NCI-H2029 (cell line): ENCODE measurements around the gene CALY.

ENCODE experiments used
- DNase-seq: peaks from one replicate; lab custom pipeline; 2025; lab: John Stamatoyannopoulos, UW

CALY gene

DNA sequence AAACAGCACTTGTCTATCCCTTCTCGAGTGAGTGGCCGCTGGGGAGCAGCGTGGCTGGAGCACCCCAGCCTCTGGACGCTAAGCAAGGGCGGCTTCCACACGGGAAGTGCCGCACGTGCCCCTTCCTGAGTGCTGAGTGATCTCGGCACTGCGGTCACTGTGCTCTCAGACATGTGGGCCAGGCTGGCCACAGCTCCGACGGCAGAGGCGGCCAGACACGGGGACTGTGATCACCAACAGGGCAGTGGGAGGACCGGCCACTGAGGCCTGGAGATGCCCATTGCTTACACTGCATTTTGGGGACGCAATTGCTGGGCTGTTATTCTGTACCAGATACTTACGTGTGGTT is 29.4 kb upstream of the CALY start:
- no peak for DNase-seq

DNA sequence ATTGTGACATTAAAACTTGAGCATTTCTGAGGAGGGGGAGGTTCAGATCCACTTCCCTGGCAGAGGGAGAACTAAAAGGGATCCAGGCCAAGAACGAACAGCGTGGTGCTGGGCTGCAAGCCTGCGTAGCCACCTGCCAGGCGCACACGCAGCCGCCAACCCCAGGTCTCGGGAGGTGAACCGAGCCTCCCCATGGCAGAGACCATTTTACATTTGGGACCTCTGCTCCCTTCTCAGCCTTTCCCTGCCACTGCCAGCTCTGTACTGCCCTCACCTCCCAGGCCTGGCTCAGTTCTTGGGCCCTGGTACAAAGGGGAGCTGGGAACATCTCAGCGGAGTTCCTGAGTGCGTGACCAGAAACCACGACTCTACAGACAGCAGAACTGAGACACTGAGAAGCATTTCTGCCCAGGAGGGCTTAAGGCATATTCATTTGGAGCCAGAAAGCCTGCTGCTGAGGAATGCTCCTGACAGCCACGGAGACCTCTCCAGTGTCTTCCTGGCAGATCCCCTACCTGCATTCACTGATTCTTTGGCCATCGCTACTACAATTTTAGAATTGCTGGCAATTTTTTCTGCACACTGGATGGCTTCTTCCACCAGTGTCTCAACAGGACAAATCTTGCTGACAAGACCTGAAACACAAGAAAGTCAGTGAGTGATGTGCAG is 28.9 kb upstream of the CALY start:
- DNase-seq: no peak

DNA sequence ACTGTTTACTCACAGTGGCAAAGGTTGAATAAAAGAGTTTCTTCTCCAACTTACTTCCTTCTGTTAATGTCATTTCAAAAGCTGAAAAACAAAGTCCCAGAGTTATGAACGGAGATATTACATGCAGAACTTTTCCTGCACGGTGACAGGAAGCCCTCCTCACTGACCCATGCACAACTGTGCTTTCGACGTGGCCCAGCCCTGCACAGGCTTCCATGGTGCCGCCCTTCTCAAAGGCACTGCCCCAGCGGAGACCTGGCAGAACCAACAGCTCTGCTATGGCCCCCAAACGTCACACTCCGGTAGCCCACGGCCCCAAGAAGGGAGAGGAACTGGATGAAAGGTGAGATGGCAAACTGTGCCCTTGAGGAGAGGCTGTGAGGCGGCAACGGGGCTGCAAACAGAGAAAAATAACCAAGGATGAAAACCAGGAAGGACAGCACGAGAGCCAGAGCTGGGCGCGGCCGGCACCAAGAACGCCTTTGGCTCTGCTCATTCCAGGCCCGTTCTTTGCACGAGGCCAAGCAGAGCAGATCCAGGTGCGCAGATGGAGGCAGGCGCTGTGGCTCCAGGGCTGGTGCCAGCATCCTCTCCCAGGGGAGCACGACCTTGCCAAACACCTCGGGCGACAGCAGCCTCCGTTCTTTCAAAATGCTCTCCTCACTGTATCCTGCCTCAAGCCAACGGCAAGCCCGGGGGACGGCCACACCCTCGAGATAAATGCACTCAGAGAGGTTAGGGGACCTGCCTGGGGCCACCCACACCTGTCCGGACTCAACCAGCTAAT is 28.1 kb upstream of the CALY start:
- no peak for DNase-seq

DNA sequence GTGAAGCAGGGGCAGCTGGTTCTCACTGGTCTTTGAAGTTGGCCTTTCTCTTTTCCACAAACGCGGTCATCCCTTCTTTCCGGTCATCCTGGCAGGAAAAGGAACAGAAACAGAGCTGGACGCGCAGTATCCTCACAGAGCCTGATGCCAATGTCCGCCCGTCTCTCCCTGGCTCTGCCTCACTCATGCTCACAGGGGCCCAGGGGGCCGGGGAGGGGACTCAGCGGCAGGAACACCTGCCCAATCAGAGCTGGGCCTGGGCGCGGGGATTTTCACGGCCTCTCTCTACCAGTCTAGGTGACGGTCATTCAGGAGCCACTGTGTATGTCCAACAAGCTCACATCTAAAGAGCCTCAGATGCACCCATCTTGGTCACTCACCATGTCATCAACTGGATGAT is 26.1 kb upstream of the CALY start:
- no peak for DNase-seq

DNA sequence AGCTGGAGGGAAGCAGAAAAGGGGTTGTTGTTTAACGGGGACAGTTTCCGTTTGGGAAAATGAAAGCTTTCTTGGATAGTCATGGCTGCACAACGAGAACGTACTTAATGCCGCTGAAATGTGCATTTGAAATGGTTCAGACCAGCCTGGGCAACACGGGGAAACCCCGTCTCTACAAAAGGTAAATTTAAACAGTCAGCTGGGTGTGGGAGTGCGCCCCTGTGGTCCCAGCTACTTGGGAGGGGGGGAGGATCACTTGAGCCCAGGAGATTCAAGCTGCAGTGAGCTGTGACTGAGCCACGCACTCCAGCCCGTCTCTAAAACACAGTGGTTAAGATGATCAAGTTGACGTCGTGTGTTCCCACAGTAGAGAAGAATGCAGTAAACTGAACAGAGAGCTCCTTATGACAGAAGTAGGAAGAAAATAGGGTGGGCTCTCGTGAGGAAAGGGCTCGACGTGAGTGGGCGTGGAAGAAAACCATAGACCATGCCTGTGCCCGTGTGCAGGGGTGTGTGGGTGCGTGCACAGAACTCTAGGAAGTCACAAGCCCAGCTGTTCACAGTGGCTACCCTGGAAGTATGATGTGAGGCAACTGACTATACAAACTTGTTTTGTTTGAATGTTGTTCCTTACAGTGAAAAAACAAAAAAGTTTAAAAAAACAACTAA is 25.2 kb upstream of the CALY start:
- no peak for DNase-seq

DNA sequence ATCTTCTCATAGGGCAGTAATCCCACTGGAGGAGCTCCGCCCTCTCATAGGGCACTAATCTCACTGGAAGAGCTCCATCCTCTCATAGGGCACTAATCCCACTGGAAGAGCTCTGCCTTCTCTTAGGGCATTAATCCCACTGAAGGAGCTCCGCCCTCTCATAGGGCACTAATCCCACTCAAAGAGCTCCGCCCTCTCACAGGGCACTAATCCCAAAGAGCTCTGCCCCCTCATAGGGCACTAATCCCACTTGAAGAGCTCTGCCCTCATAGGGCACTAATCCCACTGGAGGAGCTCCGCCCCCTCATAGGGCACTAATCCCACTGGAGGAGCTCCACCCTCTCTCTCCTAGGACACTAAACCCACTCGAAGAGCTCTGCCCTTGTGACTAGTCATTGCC is 24.5 kb upstream of the CALY start:
- no peak for DNase-seq

DNA sequence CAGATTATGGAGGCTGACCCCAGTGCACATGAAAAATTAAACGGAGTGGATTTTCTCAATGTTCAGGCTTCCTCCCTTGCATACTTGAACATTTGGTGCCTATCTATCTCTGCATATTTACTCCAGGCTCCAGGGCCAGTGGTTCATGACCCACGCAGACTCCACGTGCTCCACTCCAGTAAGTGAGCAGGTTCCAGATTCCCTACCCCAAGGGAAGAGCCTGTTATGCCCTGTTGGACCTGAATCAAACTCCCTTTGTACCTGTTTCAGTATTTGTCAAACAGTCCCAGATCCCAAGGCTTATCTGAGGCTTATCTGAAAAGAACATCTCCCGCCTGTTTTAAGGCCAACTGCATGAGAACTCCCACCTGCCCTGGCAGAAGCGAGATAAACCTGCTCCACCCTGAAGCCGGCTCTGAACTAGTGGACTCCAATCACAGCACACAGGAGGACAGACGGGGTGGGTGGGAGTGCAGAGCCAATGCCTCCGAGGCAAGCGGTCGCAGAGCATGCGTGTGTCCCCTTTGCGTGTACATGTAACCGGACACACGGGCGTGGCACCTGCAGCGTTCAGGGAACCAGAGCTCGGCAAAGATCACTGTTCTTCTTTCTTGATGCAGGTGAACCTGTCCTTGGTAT is 23.4 kb upstream of the CALY start:
- DNase-seq: no peak

DNA sequence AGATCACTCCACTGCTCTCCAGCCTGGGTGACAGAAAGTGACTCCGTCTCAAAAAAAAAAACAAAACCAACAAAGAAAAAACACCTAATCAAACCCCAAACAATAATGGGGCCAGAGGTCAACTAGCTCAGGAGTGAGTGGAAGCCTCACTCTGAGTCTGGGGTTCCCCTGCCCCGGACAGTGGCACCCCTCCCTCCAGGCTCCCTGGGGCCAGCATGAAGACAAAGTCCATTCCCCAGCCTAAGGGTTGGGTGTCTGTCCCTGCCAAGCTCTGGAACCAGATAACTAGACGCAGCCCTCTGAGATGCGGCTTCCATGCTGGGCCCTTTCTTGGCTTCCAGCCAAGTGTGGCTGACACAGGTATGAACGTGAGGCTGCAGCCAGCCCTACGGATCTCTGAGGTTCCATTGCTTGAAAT is 22.9 kb upstream of the CALY start:
- DNase-seq: no peak

DNA sequence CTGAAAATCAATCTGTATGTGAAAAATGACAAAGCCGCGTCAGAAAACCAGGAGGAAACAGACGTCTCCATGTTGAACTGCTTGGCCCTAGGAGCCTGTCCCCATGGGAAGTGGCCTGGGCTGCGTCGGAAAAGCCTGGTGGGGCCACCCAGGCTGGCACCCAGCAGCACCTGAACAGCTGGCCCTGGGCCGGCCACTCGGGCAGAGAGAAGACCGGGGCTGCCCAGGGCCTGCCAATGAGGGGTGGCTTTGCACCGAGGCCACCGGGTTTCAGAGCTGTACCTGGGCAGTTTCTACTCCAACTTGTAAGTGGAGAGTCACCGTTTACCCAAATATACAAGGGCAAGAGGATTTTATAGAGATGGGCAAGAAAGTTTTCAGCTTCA is 22.2 kb upstream of the CALY start:
- DNase-seq: no peak

DNA sequence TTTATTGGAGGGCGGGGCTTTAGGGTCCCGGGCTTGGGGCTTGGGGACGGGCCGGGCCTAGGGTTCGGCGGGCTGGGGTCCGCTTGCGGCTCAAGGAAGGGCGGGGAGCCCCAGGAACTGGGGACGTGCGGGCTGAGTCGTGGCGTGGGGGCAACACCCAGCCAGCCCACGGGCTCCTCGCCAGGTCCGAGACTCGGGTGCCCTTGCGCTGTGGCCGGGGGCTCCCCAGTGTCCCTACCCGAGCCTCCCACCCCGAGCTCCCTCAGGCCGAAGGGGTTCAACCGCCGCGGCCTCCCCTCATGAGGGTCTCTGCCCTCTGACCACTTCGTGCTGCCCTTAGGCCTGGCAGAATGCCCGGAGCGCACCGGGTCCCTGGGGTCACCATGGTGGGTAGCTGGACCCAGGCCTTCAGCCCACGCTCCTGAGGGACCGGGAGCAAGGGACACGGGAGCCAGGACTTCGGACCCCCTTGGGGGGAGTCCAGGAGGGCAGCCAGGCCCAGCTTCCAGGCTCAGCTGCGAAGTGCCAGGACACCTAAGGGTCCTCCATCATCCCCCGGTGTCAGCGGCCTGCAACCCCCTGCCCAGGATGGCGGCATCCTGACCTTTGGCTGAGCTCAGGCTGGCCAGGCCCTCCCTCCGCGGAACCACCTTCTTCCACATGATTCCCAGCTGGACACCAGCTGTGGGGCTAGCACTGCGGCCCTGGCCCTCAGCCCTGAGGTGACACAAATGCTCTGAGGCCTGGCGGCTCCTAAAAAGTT is 21.6 kb upstream of the CALY start:
- no peak for DNase-seq

DNA sequence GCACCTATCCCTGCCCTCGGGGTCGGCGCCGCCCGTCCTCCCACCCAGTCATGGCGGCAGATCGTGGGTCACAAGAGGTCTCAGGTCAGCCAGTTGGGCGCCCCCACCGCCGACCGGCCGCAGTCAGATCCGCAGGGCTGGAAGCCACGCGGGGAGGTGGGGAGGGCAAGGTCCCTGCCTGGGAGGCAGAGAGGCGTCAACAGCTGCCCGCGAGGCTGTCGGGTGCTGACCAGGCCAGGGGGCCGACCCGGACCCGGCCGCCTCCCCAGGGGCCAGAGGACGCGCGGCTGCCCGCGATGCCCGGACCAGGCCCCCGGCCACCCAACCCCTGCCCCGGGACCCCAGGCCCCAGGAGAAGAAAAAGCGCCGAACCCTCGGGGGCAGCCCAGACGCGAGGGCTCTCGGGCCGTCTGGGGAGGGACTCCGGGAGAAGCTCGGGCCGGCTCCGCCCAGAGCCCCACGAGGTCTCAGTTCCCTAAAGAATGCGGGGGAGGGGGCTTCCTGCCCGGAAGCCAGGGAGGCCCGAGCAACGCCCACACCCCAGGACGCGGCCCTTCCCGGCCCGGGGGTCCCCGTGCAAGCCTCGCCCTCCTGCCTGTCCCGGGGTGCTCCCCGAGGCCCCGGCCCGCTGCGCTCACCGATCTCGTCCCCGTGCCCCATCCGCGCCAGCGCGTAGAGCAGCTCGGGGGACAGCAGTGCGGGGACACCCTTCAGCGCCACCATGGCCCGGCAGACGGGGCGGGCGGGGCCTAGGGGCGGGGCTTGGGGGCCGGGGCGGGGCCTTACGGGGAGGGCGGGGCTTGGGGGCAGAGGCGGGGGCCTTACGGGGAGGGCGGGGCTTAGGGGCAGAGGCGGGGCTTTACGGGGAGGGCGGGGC is 20.8 kb upstream of the CALY start, which contains the start of gene FUOM:
FUOM (minus strand) TSS at position 735 of the 877 bp plus-strand sequence; CDS start at position 723, 12 bp downstream.
- no peak for DNase-seq

DNA sequence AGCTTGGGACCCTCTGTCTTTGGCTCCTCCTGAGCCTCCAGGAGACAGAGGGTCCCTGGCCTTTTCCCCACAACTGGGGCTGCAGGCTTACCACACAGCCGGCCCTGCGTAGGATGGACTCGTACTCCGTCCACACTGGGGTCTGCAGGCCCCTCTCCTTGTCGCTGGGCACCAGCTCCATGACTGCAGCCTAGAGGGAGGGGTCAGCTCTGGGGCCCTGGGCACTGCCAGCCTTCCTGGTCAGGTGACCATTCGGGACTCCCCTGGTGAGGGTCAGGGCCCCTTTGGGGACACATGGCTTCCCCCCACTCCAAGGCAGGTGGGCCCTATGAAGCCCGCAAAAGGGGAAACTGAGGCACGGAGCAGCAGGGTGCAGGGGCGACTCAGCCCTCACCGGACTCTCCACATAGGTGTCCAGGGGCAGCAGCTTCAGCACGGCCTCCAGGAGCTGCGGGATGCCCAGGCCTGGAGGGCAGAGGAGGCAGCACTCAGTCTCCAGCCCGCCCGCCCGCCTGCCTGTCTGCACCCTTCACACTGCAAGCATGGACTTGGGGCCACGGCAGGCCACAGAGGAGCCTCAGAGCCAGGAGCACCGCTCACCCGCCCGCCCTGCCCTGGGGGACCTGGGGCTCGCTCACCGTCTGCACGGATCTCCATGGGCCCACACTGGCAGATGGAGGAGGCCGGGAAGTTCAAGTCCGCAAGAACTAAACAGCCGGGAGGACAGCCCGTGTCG is 20.0 kb upstream of the CALY start:
- DNase-seq: no peak

DNA sequence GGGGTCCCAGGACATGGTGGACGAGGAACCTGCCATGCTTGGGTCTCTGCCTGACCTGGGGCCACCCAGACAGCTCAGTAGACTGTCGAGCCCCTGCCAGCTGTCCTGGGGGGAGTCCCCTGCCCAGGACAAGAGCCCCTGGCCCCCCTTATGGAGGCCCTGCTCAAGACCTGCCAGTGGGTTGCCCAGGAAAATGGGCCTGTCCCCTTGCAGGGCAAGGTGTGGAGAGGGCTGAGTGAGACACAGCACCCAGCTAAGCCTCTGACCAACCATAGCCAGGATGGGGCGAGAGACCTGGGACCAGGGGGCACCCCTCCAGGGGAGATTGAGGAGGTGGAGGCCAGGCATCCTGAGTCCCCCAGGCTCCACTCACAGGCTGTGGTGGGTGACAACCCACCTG is 19.3 kb upstream of the CALY start:
- DNase-seq: no peak

DNA sequence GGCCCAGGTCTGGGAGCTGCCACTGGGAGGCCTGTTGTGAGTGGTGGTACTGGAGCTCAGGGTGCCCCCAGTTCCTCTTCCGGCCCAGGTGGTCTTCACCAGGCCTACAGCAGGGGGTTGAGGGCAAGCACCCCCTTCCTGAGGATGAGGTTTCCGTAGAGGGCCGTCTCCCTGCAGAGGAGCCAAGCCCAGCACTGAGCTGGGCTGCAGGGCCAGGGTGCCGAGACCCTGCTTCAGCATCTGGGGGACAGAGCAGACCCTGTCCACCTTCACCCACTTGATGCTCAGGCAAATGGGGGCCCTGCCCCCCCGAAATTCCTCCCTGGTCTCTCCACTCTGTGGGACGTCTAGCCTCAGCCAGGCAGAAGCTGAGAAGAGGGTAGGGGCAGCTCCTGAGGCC is 18.6 kb upstream of the CALY start:
- DNase-seq: no peak

DNA sequence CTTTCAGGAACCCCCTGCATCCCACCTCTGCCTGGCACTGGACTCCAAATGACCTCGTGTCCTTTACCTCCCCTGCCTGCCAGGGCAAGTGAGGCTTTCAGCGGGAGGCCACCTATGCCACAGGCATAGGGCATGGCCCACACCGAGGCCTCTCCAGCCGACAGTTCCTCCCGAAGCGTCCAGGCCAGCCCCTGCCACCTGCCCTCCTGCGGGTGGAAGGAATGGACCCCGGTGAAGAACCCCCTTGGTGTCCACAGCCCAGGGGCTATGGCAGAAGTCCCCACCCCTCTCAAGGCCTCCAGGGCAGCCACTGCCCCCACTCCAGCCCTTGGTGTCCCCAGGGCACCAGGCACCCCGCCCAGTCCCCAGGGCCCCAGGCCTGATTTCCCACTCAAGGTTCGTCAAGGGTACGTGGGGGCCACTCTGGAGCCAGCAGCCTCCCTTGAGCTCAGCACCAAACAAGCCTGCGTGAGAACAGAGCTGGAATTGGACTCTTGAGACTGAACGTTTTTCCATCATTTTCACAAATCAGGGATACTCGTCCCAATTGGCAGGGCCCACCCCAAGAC is 18.1 kb upstream of the CALY start:
- DNase-seq: no peak

DNA sequence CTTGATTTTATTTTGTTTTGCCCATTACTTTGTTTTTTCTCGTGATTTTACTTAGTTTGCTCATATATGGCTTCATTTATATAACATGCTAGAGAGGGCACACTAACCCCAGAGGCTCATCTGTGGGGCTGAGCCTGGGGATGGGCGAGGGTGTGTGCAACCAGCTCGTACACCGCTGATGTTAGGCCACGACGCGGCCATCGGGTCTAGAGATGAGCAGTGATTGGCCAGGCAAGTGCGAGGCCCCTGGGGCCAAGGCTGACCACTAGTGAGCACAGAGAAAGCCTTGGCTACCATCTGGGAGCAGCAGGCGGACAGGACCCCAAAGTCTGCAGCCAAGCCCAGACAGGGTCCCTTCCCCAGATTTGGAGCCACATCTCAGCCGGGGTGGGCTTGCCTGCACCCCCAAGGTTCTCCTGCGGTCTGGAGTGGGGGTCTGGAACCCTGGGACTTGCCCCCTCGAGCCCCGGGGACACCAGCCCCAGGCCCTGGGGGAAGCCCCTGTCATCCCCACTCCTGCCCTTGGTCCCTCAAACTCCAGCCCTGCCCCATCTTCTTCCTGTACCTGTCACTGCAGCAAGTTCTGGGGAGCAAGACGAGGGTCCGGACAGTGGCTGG is 17.4 kb upstream of the CALY start:
- DNase-seq: no peak

DNA sequence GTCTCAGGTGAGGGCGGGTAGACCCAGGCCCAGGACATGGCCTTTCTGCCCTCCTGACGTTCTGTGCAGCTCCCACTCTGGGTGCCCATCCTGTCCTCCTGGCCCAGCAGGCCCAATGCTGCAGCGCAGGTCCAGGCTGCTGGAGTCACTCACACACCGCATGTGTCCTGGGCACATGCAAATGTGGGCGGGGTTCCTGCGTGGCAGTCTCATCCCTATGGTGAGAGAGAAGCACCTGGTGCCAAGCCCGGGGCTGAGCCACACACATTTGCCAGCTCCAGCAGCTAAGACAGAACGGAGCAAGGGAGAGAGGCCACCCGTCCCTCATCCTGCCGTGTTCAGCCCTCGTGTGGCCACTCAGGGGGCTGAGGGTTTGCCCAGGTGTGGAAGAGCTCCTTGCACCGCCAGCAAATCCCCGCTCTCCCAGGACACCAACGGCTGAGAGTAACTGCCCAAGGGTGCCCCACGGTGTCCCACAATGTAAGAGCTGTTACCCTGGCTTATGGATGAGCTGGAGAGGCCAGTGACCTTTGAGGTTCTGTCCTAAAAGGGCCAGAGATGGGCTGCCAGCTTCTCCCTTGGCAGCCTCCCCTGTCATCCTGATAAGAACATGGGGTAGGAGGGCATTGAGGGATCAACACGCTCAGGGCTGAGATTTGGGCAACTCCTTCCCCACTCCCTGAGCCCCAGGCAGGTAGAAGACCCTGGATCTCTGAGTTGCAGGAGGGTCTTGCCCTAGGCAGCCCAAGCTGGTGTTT is 16.7 kb upstream of the CALY start:
- no peak for DNase-seq

DNA sequence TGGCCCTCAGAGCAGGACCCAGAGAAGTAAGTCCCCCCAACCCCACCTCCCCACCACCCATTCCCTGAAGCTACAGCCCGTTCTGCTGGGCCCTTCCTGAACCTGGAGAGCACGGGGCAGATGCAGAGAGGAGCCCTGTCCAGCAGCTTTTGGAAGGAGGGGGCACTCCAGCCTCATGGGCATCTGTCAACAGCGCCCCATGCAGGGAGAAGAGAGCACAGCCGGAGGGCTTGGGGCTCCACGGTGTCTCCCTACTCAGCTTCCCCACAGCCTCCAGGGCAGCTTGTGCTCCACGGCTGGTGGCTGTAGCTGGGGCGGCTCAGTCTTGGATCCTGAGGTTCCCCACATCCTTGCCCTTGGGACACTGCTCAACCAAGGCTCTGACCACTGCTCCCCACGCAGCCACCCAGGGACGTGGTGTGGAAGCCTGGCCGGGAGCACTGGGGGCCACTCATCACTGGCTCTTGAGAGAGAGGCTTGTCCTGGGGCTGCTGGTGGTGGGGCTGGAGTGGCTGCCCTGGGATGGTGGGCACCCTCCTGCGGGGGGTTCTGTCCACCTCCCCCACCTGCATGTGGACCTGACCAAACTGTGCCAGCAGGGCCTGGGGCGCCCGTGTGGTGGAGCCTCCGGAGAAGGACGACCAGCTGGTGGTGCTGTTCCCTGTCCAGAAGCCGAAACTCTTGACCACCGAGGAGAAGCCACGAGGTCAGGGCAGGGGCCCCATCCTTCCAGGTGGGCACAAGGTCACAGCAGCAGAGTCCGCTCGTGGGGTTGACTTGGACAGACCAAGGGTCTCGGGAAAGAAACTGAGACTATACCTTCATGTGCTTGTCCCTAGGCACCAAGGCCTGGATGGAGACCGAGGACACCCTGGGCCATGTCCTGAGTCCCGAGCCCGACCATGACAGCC is 15.0 kb upstream of the CALY start:
- no peak for DNase-seq
